PC-3 (cell line): Measurements from ENCODE around the gene UBE2E1. TPM values are rescaled to one million over a fixed set of nuclear protein-coding genes. Genes with fewer than 3 reads are reported as not detected.
A peak's percentile ranks its signal among the peaks of the same experiment; 100 is the strongest.

ENCODE experiments used
- ATAC-seq: fragments of 200-7000 bp; cut with Tn5 transposase; 2 replicates; pipeline ENCODE4 v1.9.1; 2020; ENCODE audit warnings: mild to moderate bottlenecking, moderate library complexity
- BruUV-seq: library from RNA; stranded (reverse); fragments of 400-500 nt; replicated peaks from 2 replicates; lab custom pipeline; 2021; lab: Mats Ljungman, UMichigan
- CTCF ChIA-PET: fragments of 300-600 bp; sonication (Branson Sonifier 250); formaldehyde crosslinking; loops from one replicate; lab custom pipeline; 2022; ENCODE audit warnings: antibody characterized with exemption; lab: Charles Lee
- POLR2A ChIA-PET: fragments of 300-600 bp; sonication (Branson Sonifier 250); formaldehyde crosslinking; loops from one replicate; lab custom pipeline; 2022; ENCODE audit warnings: antibody characterized with exemption; ENCODE audit not compliant: unreplicated experiment; lab: Charles Lee
- DNase-seq: peaks from one replicate; pipeline ENCODE4 v3.0.0-alpha.2; 2015
- H2AFZ ChIP-seq: fragments of 300-600 bp; sonication (generic); 2 replicates; pipeline ENCODE4 v1.6.0; 2016; ENCODE audit warnings: antibody characterized with exemption, low read length
- H3F3A ChIP-seq: fragments of 300-600 bp; sonication (generic); one replicate; pipeline ENCODE4 v1.6.0; 2017; ENCODE audit warnings: antibody characterized with exemption, low read length, control low read depth, mild to moderate bottlenecking; ENCODE audit not compliant: unreplicated experiment
- H3K27ac ChIP-seq: fragments of 300-600 bp; sonication (generic); 2 replicates; pipeline ENCODE4 v1.5.1; 2016; ENCODE audit warnings: mild to moderate bottlenecking, low read length
- H3K27me3 ChIP-seq: fragments of 300-600 bp; sonication (generic); 2 replicates; pipeline ENCODE4 v1.6.1; 2016; ENCODE audit warnings: low read length, mixed read lengths
- H3K36me3 ChIP-seq: fragments of 300-600 bp; sonication (generic); 2 replicates; pipeline ENCODE4 v1.6.1; 2016; ENCODE audit warnings: low read depth, mixed run types, low read length, mixed read lengths
- H3K4me1 ChIP-seq: fragments of 300-600 bp; sonication (generic); 2 replicates; pipeline ENCODE4 v1.5.1; 2016; ENCODE audit warnings: low read length; ENCODE audit not compliant: insufficient read depth
- H3K4me2 ChIP-seq: fragments of 300-600 bp; sonication (generic); 2 replicates; pipeline ENCODE4 v1.6.0; 2016; ENCODE audit warnings: low read length
- H3K4me3 ChIP-seq: fragments of 300-600 bp; sonication (generic); 2 replicates; pipeline ENCODE4 v1.5.1; 2016; ENCODE audit warnings: mild to moderate bottlenecking, low read length, mixed read lengths
- H3K79me2 ChIP-seq: fragments of 300-600 bp; sonication (generic); 2 replicates; pipeline ENCODE4 v1.6.1; 2017; ENCODE audit warnings: low read length, mixed read lengths
- H3K9ac ChIP-seq: fragments of 300-600 bp; sonication (generic); 2 replicates; pipeline ENCODE4 v1.6.0; 2016; ENCODE audit warnings: mild to moderate bottlenecking, low read length
- H3K9me2 ChIP-seq: fragments of 300-600 bp; sonication (generic); replicated peaks from 2 replicates; pipeline ENCODE4 v1.6.1; 2016; ENCODE audit warnings: mixed run types, low read length, mixed read lengths
- H3K9me3 ChIP-seq: fragments of 300-600 bp; sonication (generic); 2 replicates; pipeline ENCODE4 v1.6.1; 2016; ENCODE audit warnings: low read length, mixed read lengths
- H4K20me1 ChIP-seq: fragments of 300-600 bp; sonication (generic); 2 replicates; pipeline ENCODE4 v1.6.1; 2016; ENCODE audit warnings: low read length, mixed read lengths
- EZH2 ChIP-seq: fragments of 300-600 bp; sonication (generic); IDR thresholded peaks from one replicate; pipeline ENCODE4 v1.6.1; 2017; ENCODE audit warnings: antibody characterized with exemption, mild to moderate bottlenecking, low read length; ENCODE audit not compliant: unreplicated experiment
- EZH2phosphoT487 ChIP-seq: fragments of 300-600 bp; sonication (generic); IDR thresholded peaks from 2 replicates; pipeline ENCODE4 v1.6.1; 2018; ENCODE audit warnings: mild to moderate bottlenecking, antibody characterized with exemption, low read length, borderline replicate concordance
- intact Hi-C: fragments of 100-400 bp; cut with micrococcal nuclease; formaldehyde crosslinking; loops from 2 replicates; pipeline ENCODE4 v1.9.0; 2023
- total RNA-seq: library from RNA; depleted of rRNA; stranded (reverse); fragments of >200 nt; gene quantifications from 2 replicates; pipeline ENCODE4 v1.2.3, GENCODE V29; 2014
- TF ChIP-seq, protein P1 (sequence below): fragments of 300-600 bp; sonication (generic); conservative IDR thresholded peaks from 2 replicates; pipeline ENCODE4 v1.5.1; 2017; ENCODE audit warnings: antibody characterized with exemption, low read depth, mild to moderate bottlenecking, low read length

The UBE2E1 gene
- total RNA-seq, 1 experiment from 2014 or later, result 117 TPM

DNA sequence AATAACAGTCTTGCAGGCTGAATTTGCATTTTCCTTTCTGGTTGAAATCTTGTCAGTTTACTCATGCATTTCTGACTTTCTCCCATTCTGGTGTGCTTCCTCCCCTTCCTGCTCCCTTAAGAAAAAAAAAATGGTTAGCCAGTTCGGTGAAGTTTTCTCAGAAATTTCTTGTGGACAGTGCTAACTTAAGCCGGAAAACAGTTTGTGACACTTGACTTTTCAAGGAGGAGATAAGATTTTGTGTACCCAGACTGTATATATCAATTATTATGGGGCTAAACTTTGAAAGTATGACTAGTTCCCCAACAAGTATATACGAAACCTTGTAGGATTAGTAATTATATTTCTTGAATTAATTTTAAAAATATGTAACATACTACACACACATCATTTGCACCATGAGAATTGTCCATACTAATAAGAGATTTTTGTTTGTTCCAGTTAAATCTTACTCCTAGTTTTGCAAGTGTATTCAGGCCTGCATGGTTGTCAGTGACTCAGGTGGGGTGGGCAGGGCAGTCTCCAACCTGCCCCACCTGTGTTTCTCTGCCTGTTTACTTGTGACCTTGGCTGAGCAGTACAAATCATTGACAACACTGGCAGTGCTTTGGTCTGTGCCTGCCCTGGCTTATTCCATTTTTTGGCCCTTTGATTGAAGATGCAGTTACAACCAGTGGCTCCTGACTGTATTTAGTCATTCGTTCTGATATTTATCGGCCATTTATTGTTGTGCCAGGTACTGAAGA lies 19.1 kb downstream of the UBE2E1 start:
- H2AFZ ChIP-seq, result no peak overlapping the region
- peaks cover 9% of the 10 kb centered on the region; the same call in 1 of the 2 replicates for H3K4me1 ChIP-seq
- ATAC-seq (0 out of 2 replicates have a peak, but pooled peaks have one; percentile 21), DNase-seq (no peak)
- H3K36me3 ChIP-seq, result peaks cover 9% of the 10 kb centered on the region; the same call in 1 of the 2 replicates
- H4K20me1 ChIP-seq, result peaks cover 47% of the 10 kb centered on the region
- CTCF ChIA-PET, result no interaction called here
- no peaks in the 10 kb centered on the region for H3K27me3 ChIP-seq
- H3K9ac ChIP-seq, result no peak overlapping the region
- TF ChIP-seq, protein P1, sequence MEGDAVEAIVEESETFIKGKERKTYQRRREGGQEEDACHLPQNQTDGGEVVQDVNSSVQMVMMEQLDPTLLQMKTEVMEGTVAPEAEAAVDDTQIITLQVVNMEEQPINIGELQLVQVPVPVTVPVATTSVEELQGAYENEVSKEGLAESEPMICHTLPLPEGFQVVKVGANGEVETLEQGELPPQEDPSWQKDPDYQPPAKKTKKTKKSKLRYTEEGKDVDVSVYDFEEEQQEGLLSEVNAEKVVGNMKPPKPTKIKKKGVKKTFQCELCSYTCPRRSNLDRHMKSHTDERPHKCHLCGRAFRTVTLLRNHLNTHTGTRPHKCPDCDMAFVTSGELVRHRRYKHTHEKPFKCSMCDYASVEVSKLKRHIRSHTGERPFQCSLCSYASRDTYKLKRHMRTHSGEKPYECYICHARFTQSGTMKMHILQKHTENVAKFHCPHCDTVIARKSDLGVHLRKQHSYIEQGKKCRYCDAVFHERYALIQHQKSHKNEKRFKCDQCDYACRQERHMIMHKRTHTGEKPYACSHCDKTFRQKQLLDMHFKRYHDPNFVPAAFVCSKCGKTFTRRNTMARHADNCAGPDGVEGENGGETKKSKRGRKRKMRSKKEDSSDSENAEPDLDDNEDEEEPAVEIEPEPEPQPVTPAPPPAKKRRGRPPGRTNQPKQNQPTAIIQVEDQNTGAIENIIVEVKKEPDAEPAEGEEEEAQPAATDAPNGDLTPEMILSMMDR, result no peak
- TF ChIP-seq EZH2phosphoT487 (no peak), EZH2 (no peak)
- no peak overlapping the region for H3K4me3 ChIP-seq
- BruUV-seq, result no TSS peak
- H3K27ac ChIP-seq, result no peak overlapping the region
- POLR2A ChIA-PET, result no interaction called here
- H3K79me2 ChIP-seq, result peaks cover 96% of the 10 kb centered on the region
- no peaks in the 10 kb centered on the region for H3K9me3 ChIP-seq
- intact Hi-C loops, result no loop called here
- H3K9me2 ChIP-seq, result no peaks in the 10 kb centered on the region
- no peak overlapping the region for H3K4me2 ChIP-seq
- H3F3A ChIP-seq, result no peaks in the 10 kb centered on the region

DNA sequence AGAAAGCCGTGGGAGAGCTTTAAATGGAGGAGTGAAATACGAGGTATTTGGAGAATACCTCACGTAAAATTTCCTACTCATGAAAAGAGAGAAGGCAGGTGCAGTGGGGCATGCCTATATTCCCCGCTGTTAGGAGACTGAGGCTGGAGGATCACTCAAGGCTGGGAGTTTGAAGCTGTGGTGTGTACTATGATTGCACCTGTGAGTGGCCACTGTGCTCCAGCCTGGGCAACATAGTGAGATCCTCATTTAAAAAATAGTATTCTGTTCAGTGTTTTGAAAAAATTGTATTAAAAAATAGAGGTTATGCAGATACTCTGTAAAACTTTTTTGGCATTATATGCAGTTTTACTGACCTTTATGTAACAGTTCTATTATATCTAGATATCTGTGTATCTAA lies 20.0 kb downstream of the UBE2E1 start:
- H3F3A ChIP-seq, result no peaks in the 10 kb centered on the region
- no peak overlapping the region for H2AFZ ChIP-seq
- no peak overlapping the region for H3K4me3 ChIP-seq
- no peak overlapping the region for H3K4me2 ChIP-seq
- H3K4me1 ChIP-seq, result peaks cover 4% of the 10 kb centered on the region; the same call in 1 of the 2 replicates
- H3K27ac ChIP-seq, result no peak overlapping the region
- H3K9ac ChIP-seq, result no peak overlapping the region
- H3K9me2 ChIP-seq, result no peaks in the 10 kb centered on the region
- DNase-seq, result no peak
- no peak for ATAC-seq
- peaks cover 96% of the 10 kb centered on the region for H3K79me2 ChIP-seq
- no peaks in the 10 kb centered on the region for H3K27me3 ChIP-seq
- ChIA-PET CTCF (no interaction called here), POLR2A (no interaction called here)
- no TSS peak for BruUV-seq
- peaks cover 55% of the 10 kb centered on the region for H4K20me1 ChIP-seq
- H3K36me3 ChIP-seq, result peaks cover 5% of the 10 kb centered on the region; the same call in 1 of the 2 replicates
- intact Hi-C loops, result no loop called here
- no peaks in the 10 kb centered on the region for H3K9me3 ChIP-seq
- no peak for TF ChIP-seq EZH2
- TF ChIP-seq EZH2phosphoT487, result no peak
- TF ChIP-seq, protein P1, result no peak
